ENCODE results near the gene PARVA. TPM values are rescaled to one million over a fixed set of nuclear protein-coding genes. Genes with fewer than 3 reads are reported as not detected.

The PARVA gene
- total RNA-seq, 2 experiments from 2014 or later = 0.08 to 0.98 TPM

- Histone ChIP-seq H3K9me3 (ENCODE audit: control insufficient read depth in 1 of 2, insufficient read depth in 1 of 2, low read length in 2 of 2) (no peaks in the 10 kb centered on the region), H3K4me1 (ENCODE audit: insufficient read depth, low read length) (no peaks in the 10 kb centered on the region), H3K36me3 (ENCODE audit: insufficient read depth, low read length) (no peaks in the 10 kb centered on the region), H3K4me3 (ENCODE audit: low read length) (no peak overlapping the region), H3K27me3 (ENCODE audit: control insufficient read depth in 1 of 2, insufficient read depth in 2 of 2, low read length in 2 of 2) (no peaks in the 10 kb centered on the region), H3K27ac (ENCODE audit: low read depth in 1 of 2, low read length in 2 of 2) (no peak overlapping the region)
- H3K9me3 Mint-ChIP-seq = no peaks in the 10 kb centered on the region
- intact Hi-C loops (cut with DNase I, micrococcal nuclease) = no loop called here
- H3K27ac Mint-ChIP-seq = no peak overlapping the region
- peaks cover 16% of the 10 kb centered on the region for H3K27me3 Mint-ChIP-seq
- H3K4me1 Mint-ChIP-seq (ENCODE audit: low read depth) = no peaks in the 10 kb centered on the region
- H3K4me3 Mint-ChIP-seq = no peak overlapping the region
- TF ChIP-seq, protein P1, sequence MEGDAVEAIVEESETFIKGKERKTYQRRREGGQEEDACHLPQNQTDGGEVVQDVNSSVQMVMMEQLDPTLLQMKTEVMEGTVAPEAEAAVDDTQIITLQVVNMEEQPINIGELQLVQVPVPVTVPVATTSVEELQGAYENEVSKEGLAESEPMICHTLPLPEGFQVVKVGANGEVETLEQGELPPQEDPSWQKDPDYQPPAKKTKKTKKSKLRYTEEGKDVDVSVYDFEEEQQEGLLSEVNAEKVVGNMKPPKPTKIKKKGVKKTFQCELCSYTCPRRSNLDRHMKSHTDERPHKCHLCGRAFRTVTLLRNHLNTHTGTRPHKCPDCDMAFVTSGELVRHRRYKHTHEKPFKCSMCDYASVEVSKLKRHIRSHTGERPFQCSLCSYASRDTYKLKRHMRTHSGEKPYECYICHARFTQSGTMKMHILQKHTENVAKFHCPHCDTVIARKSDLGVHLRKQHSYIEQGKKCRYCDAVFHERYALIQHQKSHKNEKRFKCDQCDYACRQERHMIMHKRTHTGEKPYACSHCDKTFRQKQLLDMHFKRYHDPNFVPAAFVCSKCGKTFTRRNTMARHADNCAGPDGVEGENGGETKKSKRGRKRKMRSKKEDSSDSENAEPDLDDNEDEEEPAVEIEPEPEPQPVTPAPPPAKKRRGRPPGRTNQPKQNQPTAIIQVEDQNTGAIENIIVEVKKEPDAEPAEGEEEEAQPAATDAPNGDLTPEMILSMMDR (IDR thresholded peaks at IDR 0.05) = no peak
- ATAC-seq (ENCODE audit: poor library complexity) = no peak
- ChIA-PET POLR2A (no interaction called here), CTCF (no interaction called here)
- no peak for DNase-seq
- H3K36me3 Mint-ChIP-seq (ENCODE audit: low read depth) = no peaks in the 10 kb centered on the region
Measured at GRCh38 chr11:12536566-12536965, 159.2 kb downstream of the PARVA start.

DNA sequence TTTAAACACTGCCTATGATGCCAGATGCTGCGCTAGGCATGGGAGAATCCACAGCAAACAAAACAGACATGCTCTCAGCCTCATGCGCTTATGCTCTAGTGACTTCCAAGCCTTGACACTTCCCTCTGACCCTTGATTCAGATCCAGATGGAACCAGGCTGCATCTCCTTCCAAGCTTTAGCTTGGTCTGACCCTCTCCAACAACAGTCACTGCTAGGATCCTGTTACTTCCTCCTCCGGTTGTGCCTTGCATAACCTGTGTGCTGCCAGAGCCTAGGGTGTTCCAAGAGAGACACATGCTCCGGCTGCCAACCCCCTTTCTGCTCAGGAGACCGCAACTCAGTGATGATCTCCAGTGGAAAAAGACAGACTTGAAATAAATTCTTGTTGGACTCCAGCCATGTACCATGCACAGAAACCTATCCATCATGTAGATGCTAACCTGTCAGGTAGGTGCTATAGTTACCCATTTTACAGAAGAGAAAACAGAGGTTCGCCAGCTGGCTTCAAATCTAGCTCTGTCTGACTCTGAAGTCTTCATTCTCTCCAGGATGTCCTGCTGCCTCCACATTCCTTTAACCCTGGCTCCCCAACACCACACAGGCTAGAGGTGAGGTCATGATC, 160.5 kb downstream of the PARVA start:
- no peak overlapping the region for H3K4me3 ChIP-seq (ENCODE audit: low read length)
- no peaks in the 10 kb centered on the region for H3K4me1 Mint-ChIP-seq (ENCODE audit: low read depth)

GRCh38 chr11:12538889-12539421, 161.6 kb downstream of the PARVA start:
- H3K4me1 ChIP-seq (ENCODE audit: insufficient read depth, low read length) = no peaks in the 10 kb centered on the region
- H3K4me3 ChIP-seq (ENCODE audit: low read length) = no peak overlapping the region
- intact Hi-C loops (cut with DNase I, micrococcal nuclease) = no loop called here
- no peaks in the 10 kb centered on the region for H3K4me1 Mint-ChIP-seq (ENCODE audit: low read depth)
- TF ChIP-seq, protein P1 (IDR thresholded peaks at IDR 0.05) = no peak
- no peak overlapping the region for H3K27ac ChIP-seq (ENCODE audit: low read depth in 1 of 2, low read length in 2 of 2)
- no peaks in the 10 kb centered on the region for H3K9me3 Mint-ChIP-seq
- no peaks in the 10 kb centered on the region for H3K36me3 ChIP-seq (ENCODE audit: insufficient read depth, low read length)
- no peaks in the 10 kb centered on the region for H3K36me3 Mint-ChIP-seq (ENCODE audit: low read depth)
- no peak overlapping the region for H3K4me3 Mint-ChIP-seq
- no peak for DNase-seq
- H3K9me3 ChIP-seq (ENCODE audit: control insufficient read depth in 1 of 2, insufficient read depth in 1 of 2, low read length in 2 of 2) = no peaks in the 10 kb centered on the region
- ChIA-PET POLR2A (no interaction called here), CTCF (no interaction called here)
- H3K27ac Mint-ChIP-seq = no peak overlapping the region
- no peak for ATAC-seq (ENCODE audit: poor library complexity)
- no peaks in the 10 kb centered on the region for H3K27me3 ChIP-seq (ENCODE audit: control insufficient read depth in 1 of 2, insufficient read depth in 2 of 2, low read length in 2 of 2)
- peaks cover 20% of the 10 kb centered on the region for H3K27me3 Mint-ChIP-seq

More for the DNA sequence above, 160.5 kb downstream of the PARVA start:
- H3K27ac ChIP-seq (ENCODE audit: low read depth in 1 of 2, low read length in 2 of 2) = no peak overlapping the region
- H3K9me3 Mint-ChIP-seq = no peaks in the 10 kb centered on the region
- intact Hi-C loops (cut with DNase I, micrococcal nuclease) = no loop called here
- H3K36me3 ChIP-seq (ENCODE audit: insufficient read depth, low read length) = no peaks in the 10 kb centered on the region
- no peak overlapping the region for H3K4me3 Mint-ChIP-seq
- ChIA-PET POLR2A (no interaction called here), CTCF (no interaction called here)
- no peak overlapping the region for H3K27ac Mint-ChIP-seq
- no peaks in the 10 kb centered on the region for H3K9me3 ChIP-seq (ENCODE audit: control insufficient read depth in 1 of 2, insufficient read depth in 1 of 2, low read length in 2 of 2)
- TF ChIP-seq, protein P1 (IDR thresholded peaks at IDR 0.05) = no peak
- no peaks in the 10 kb centered on the region for H3K27me3 ChIP-seq (ENCODE audit: control insufficient read depth in 1 of 2, insufficient read depth in 2 of 2, low read length in 2 of 2)
- ATAC-seq (ENCODE audit: poor library complexity) (no peak), DNase-seq (no peak)
- H3K4me1 ChIP-seq (ENCODE audit: insufficient read depth, low read length) = no peaks in the 10 kb centered on the region
- no peaks in the 10 kb centered on the region for H3K36me3 Mint-ChIP-seq (ENCODE audit: low read depth)
- peaks cover 21% of the 10 kb centered on the region for H3K27me3 Mint-ChIP-seq

All from CD4-positive, alpha-beta T cell (primary cell).